Fibroblast of lung (primary cell): ENCODE results near the gene TMLHE. TPM values are rescaled to one million over a fixed set of nuclear protein-coding genes. Genes with fewer than 3 reads are reported as not detected.

ENCODE experiments used
- DNase-seq, 2 donors: peaks; one replicate each; pipeline versions ENCODE4 v3.0.0 to v3.0.0-alpha.2; 2010; ENCODE audit warnings: low read depth in 2 of 2
- H2AFZ ChIP-seq: 2 replicates; pipeline ENCODE4 v1.5.1; 2012; ENCODE audit warnings: low read length, control low read depth, inconsistent platforms
- H3K27ac ChIP-seq: 2 replicates; pipeline ENCODE4 v1.5.1; 2011; ENCODE audit warnings: low read length, control low read depth; ENCODE audit not compliant: insufficient read depth
- H3K27me3 ChIP-seq: 2 replicates; pipeline ENCODE4 v1.5.1; 2011; ENCODE audit warnings: mild to moderate bottlenecking, low read length; ENCODE audit not compliant: control insufficient read depth, insufficient read depth
- H3K36me3 ChIP-seq: 2 replicates; pipeline ENCODE4 v1.5.1; 2011; ENCODE audit warnings: low read length; ENCODE audit not compliant: control insufficient read depth, insufficient read depth
- H3K4me1 ChIP-seq: 2 replicates; pipeline ENCODE4 v1.5.1; 2011; ENCODE audit warnings: low read length; ENCODE audit not compliant: control insufficient read depth, insufficient read depth; ENCODE audit errors: extremely low read depth
- H3K4me2 ChIP-seq: 2 replicates; pipeline ENCODE4 v1.5.1; 2011; ENCODE audit warnings: low read length, control low read depth; ENCODE audit not compliant: insufficient read depth; ENCODE audit errors: extremely low read depth
- H3K4me3 ChIP-seq, 4 experiments: fragments of 200-600 bp in 1 of 4; sonication (generic) in 1 of 4; replicated peaks in 1 of 4; 2 replicates each; pipeline ENCODE4 v1.5.1; 2011 to 2016; ENCODE audit warnings: low read length in 4 of 4, low read depth in 3 of 4, mild to moderate bottlenecking in 3 of 4, control low read depth in 2 of 4, inconsistent platforms in 1 of 4, mixed read lengths in 1 of 4; ENCODE audit not compliant: insufficient read depth in 1 of 4; ENCODE audit errors: control extremely low read depth in 1 of 4
- H3K79me2 ChIP-seq: 2 replicates; pipeline ENCODE4 v1.5.1; 2012; ENCODE audit warnings: mild to moderate bottlenecking, low read length, inconsistent platforms; ENCODE audit not compliant: control insufficient read depth, insufficient read depth
- H3K9ac ChIP-seq: 2 replicates; pipeline ENCODE4 v1.5.1; 2011; ENCODE audit warnings: mild to moderate bottlenecking, low read length, control low read depth; ENCODE audit not compliant: insufficient read depth
- H3K9me3 ChIP-seq: 2 replicates; pipeline ENCODE4 v1.5.1; 2012; ENCODE audit warnings: low read depth, low read length; ENCODE audit not compliant: control insufficient read depth, insufficient read depth
- H4K20me1 ChIP-seq: 2 replicates; pipeline ENCODE4 v1.5.1; 2011; ENCODE audit warnings: low read length; ENCODE audit not compliant: control insufficient read depth, insufficient read depth; ENCODE audit errors: extremely low read depth
- EZH2 ChIP-seq: IDR thresholded peaks from 2 replicates; pipeline ENCODE4 v1.5.1; 2012; ENCODE audit warnings: low read length, control low read depth, mild to moderate bottlenecking; ENCODE audit errors: missing control alignments
- polyA plus RNA-seq, 2 donors: library from polyadenylated mRNA; depleted of rRNA in 1 of 2; stranded (reverse) in 1 of 2; unstranded in 1 of 2; fragments of >200 nt; gene quantifications; 2 replicates each; pipeline ENCODE4 v1.2.1, GENCODE V29; 2011 to 2012; ENCODE audit warnings: missing spikeins in 1 of 2
- total RNA-seq: library from RNA; depleted of rRNA; stranded (reverse); fragments of >200 nt; gene quantifications from 2 replicates; pipeline ENCODE4 v1.2.1, GENCODE V29; 2014
- TF ChIP-seq, protein P1 (sequence below), 2 donors: IDR thresholded peaks in 1 of 2; conservative IDR thresholded peaks in 1 of 2; 1 replicate in 1 of 2; 2 replicates in 1 of 2; pipeline ENCODE4 v1.5.1; 2011 to 2012; ENCODE audit warnings: low read length in 2 of 2, control low read depth in 1 of 2, inconsistent platforms in 1 of 2, low read depth in 1 of 2, mild to moderate bottlenecking in 1 of 2

Gene TMLHE
- total and polyA plus RNA-seq, 2 donors (not counting 1 experiment from before 2014, with no cell fraction given), result 17.5 to 24.1 TPM

DNA sequence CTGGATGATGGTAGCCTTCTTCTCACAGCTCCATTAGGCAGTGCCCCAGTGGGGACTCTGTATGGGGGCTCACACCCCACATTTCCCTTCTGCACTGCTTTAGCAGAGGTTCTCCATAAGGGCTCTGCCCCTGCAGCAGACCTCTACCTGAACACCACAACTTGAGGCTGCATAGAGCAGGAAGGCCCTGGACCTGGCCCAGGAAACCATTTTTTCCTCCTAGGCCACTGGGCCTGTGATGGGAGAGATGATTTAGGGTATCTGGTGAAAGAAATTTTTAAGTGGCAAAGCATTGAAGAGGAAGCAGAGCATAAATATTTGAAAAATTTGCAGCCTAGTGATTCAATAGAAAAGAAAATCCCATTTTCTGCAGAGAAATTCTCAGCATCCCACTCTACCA is 171.7 kb downstream of the TMLHE start:
- Histone ChIP-seq H3K27me3 (no peaks in the 10 kb centered on the region), H3K9ac (no peak overlapping the region), H3K4me1 (no peaks in the 10 kb centered on the region), H2AFZ (no peak overlapping the region), H4K20me1 (no peaks in the 10 kb centered on the region), H3K9me3 (no peaks in the 10 kb centered on the region), H3K4me2 (no peak overlapping the region), H3K36me3 (no peaks in the 10 kb centered on the region), H3K27ac (no peak overlapping the region), H3K79me2 (no peaks in the 10 kb centered on the region), H3K4me3 (no peak overlapping the region)
- TF ChIP-seq EZH2, result no peak
- TF ChIP-seq, protein P1, sequence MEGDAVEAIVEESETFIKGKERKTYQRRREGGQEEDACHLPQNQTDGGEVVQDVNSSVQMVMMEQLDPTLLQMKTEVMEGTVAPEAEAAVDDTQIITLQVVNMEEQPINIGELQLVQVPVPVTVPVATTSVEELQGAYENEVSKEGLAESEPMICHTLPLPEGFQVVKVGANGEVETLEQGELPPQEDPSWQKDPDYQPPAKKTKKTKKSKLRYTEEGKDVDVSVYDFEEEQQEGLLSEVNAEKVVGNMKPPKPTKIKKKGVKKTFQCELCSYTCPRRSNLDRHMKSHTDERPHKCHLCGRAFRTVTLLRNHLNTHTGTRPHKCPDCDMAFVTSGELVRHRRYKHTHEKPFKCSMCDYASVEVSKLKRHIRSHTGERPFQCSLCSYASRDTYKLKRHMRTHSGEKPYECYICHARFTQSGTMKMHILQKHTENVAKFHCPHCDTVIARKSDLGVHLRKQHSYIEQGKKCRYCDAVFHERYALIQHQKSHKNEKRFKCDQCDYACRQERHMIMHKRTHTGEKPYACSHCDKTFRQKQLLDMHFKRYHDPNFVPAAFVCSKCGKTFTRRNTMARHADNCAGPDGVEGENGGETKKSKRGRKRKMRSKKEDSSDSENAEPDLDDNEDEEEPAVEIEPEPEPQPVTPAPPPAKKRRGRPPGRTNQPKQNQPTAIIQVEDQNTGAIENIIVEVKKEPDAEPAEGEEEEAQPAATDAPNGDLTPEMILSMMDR (conservative IDR thresholded peaks at IDR 0.05 in 1 of 2, IDR thresholded peaks at IDR 0.05 in 1 of 2; ENCODE audit: low read depth in 1 of 2, low read length in 2 of 2), result no peak
- DNase-seq, result no peak

Other genes starting within 250 kb of the TMLHE start
- gene F8A2, start 230.9 kb downstream of the TMLHE start, total RNA-seq, result not detected in 2 replicates
- not detected in 2 replicates for gene F8A2, start 230.9 kb downstream of the TMLHE start, polyA plus RNA-seq
- gene F8A3, start 154.3 kb downstream of the TMLHE start, total RNA-seq, result 0.99 and 1.0 TPM in 2 replicates
- 0.27 TPM in 1 of 2 replicates, not detected in the other for gene F8A3, start 154.3 kb downstream of the TMLHE start, polyA plus RNA-seq
- 0.26 and 0.33 TPM in 2 replicates for gene SPRY3, start 366 bp downstream of the TMLHE start, total RNA-seq
- 0.36 and 0.76 TPM in 2 replicates for gene SPRY3, start 366 bp downstream of the TMLHE start, polyA plus RNA-seq